Jurkat, Clone E6-1 (cell line): ENCODE results near the gene FERMT1.
"Not testable (repeated sequence)": the region's sequence is repeated elsewhere in the genome, so short reads cannot be mapped to it uniquely, and the experiment has no call there.

ENCODE experiments used
- DNase-seq: peaks from one replicate; pipeline ENCODE4 v3.0.0-alpha.2; 2011; ENCODE audit warnings: low read depth, low spot score
- H3K4me3 ChIP-seq: 2 replicates; pipeline ENCODE4 v1.5.1; 2011; ENCODE audit warnings: mild to moderate bottlenecking, low read length, control low read depth, moderate library complexity

The FERMT1 gene

GRCh38 chr20:6051505-6051904 is 71.3 kb downstream of the FERMT1 start:
- H3K4me3 ChIP-seq: no peak overlapping the region
- no peak for DNase-seq

DNA sequence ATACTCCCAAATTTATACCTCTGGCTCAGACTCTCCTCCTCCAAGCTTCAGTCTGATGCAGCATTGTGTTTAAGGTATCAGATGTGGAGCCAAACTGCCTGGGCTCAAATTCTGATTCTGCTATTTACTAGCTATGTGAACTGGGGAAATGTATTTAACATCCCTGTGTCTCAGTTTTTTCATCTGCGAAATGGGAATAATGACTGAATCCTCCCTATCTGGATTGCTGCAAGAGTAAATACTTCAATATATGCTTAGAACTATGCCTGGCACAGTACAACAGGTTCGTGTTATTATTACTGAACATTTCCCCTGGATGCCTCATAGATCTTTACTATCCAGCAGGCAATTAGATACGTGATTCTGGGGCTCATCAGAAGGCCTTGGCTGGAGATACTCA is 74.4 kb downstream of the FERMT1 start:
- no peak for DNase-seq
- no peak overlapping the region for H3K4me3 ChIP-seq

DNA sequence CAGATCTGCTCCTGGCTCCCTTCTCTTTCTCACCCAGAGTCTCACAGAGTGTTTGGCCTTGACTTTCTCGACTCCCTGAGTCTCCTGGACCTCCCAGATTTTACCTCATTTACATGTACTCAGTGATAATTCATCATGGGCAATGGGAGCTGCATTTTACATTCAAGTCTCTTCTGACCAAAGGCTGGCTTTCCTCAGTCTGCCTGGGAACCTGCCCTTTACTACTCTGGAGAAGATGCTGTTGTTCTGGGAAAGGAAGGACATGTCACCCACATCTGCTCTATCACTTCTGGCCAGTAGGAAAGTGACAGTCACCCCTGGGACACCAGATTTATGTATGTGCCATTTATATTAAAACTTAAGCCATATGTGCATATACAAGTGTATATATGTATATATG is 76.4 kb downstream of the FERMT1 start:
- DNase-seq: no peak

GRCh38 chr20:6045566-6045965 is 77.3 kb downstream of the FERMT1 start:
- H3K4me3 ChIP-seq: no peak overlapping the region
- DNase-seq: no peak

More for the DNA sequence above, 76.4 kb downstream of the FERMT1 start:
- no peak overlapping the region for H3K4me3 ChIP-seq

GRCh38 chr20:6044115-6044514 is 78.7 kb downstream of the FERMT1 start:
- no peak for DNase-seq
- H3K4me3 ChIP-seq: no peak overlapping the region

- no peak overlapping the region for H3K4me3 ChIP-seq
- DNase-seq: no peak
Observed at GRCh38 chr20:6041808-6042265, 81.0 kb downstream of the FERMT1 start.

GRCh38 chr20:6040958-6041807 is 81.6 kb downstream of the FERMT1 start:
- DNase-seq: no peak
- H3K4me3 ChIP-seq: no peak overlapping the region

GRCh38 chr20:6040540-6040939 is 82.3 kb downstream of the FERMT1 start:
- H3K4me3 ChIP-seq: no peak overlapping the region
- no peak for DNase-seq

DNA sequence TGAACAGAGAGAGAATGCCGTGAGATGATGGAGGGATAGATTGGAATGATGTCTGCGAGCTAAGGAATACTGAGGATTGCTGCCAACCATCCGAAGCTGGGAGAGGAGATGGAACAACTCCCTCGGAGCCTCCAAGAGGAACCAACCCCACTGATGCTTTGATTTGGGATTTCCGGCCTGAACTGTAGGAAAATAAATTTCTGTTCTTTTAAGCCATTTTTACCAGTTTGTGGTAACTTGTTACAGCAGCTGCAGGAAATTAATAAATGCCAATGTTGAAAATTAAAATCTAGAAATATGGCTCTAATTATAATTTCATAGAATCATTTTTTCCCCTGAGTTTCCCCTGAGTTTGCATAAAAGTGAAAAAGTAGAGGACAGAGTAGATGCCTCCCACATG is 83.1 kb downstream of the FERMT1 start:
- no peak for DNase-seq
- H3K4me3 ChIP-seq: no peak overlapping the region

DNA sequence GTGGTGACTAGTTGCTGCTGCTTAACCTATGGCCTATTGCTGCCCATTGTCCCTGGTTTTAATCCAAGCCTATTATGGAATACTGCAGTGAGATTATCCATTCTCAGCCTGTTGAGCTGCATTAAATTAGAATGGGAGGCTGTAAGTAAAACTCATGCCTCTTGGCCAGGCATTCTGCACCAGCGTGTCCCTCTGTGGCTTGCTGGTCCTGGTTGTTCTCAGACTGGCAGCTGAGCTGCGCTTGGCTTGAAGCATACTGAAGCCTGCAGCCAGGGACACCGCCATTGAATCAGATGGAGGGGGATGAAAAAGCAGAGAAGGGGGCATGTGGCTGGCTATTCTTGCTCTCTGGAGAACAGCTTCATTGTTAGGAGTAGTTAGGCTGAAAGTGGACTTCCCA is 84.6 kb downstream of the FERMT1 start:
- no peak overlapping the region for H3K4me3 ChIP-seq
- no peak for DNase-seq

DNA sequence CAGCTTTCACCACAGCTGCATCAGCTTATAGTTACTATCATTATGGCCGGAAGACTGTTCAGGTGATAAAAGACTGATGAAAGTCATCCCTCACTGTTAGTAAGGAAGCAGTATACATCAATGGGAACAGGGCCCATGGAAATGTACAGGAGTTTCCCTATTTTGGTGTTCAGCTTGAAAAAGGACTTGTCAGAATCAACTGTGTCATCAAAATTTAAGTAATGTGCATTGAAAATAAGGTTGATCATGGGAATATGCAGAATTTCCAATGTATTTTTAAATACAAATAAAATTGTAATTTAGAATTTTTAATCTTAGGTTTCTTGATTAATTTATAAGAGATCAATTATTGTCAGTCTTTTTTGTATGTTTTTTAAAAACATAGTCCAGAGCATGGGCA is 85.7 kb downstream of the FERMT1 start:
- H3K4me3 ChIP-seq: no peak overlapping the region
- DNase-seq: no peak

DNA sequence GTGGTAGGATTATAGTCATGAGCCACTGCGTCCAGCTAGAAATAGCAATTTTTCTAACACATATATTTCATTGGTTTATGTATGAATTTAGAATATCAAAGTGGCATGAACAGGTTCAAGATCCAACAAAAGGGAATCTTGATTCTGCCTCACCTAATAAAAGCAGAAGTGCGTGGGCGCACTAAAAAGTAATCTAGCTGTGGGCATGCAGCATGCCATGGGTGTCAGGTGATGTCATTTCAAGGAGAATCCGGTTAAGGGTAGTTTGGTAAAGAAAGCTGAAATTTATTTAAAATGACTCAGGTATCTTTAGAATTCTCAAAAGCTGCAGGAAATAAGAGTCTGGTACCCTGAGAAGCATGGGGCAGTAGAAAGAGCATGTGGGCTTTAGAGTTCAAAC is 86.6 kb downstream of the FERMT1 start:
- H3K4me3 ChIP-seq: no peak overlapping the region

GRCh38 chr20:6034134-6034969 is 88.5 kb downstream of the FERMT1 start:
- DNase-seq: no peak
- H3K4me3 ChIP-seq: no peak overlapping the region

More for the DNA sequence above, 86.6 kb downstream of the FERMT1 start:
- no peak for DNase-seq

GRCh38 chr20:6032907-6033306 is 89.9 kb downstream of the FERMT1 start:
- not testable (repeated sequence) for H3K4me3 ChIP-seq, DNase-seq

DNA sequence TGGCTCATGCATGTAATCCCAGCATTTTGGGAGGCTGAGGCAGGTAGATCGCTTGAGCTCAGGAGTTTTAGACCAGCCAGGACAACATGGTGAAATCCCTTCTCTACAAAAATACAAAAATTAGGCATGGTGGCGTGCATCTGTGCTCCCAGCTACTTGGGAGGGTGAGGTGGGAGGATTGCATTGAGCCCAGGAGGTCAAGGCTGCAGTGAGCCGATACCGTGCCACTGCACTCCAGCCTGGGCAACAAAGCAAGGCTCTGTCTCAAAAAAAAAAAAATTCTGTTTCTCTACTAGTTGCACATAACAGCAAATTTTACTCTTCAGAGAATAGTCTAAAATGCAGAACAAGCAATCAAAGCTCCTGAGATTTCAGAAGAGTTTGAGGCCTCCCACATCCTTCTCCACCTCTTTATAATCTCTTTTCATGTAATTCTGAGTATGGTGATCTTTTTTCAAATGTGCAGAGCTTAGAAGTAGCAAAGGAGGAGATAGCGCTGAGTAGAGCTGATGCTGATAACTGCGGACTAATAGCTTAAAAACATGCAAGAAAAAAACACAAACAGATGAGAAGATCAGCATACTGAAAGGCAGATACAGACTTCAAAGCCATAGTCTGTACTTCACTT is 92.3 kb downstream of the FERMT1 start:
- DNase-seq: peak; percentile 69

DNA sequence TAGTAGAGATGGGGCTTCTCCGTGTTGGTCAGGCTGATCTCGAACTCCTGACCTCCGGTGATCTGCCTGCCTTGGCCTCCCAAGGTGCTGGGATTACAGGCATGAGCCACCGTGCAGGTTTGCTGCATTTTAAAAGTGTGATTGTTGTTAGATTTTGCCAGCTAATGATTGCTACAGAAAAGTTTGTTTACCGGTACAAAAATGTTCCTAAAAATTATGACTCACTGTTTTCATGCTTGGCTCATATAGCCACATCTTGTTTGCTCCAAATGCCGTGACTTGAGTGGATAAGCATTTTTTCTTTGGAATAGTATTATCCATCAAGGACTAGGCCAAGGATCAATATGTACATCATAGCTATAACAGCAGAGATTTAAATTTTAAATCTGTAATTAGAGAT is 93.3 kb downstream of the FERMT1 start:
- DNase-seq: no peak

More for the DNA sequence above, 92.3 kb downstream of the FERMT1 start:
- H3K4me3 ChIP-seq: no peak overlapping the region

GRCh38 chr20:6028818-6029217 is 94.0 kb downstream of the FERMT1 start:
- peak; percentile 73 for DNase-seq
- H3K4me3 ChIP-seq: no peak overlapping the region

More for the DNA sequence above, 93.3 kb downstream of the FERMT1 start:
- H3K4me3 ChIP-seq: no peak overlapping the region

- DNase-seq: peak; percentile 85
- no peak overlapping the region for H3K4me3 ChIP-seq
Observed at GRCh38 chr20:6026051-6026450, 96.8 kb downstream of the FERMT1 start.
